Neural progenitor cell (in vitro differentiated cells): ENCODE measurements around the gene SEPTIN2. TPM values are rescaled to one million over a fixed set of nuclear protein-coding genes. Genes with fewer than 3 reads are reported as not detected.

ENCODE experiments used
- DNase-seq: peaks from one replicate; pipeline ENCODE4 v3.0.0-alpha.2; 2016; ENCODE audit warnings: low spot score
- H2AFZ ChIP-seq: fragments of 200-600 bp; sonication (generic); replicated peaks from 2 replicates; pipeline ENCODE4 v1.6.1; 2016; ENCODE audit warnings: antibody characterized with exemption
- H3F3A ChIP-seq: fragments of 200-600 bp; sonication (generic); 2 replicates; pipeline ENCODE4 v1.6.1; 2016; ENCODE audit warnings: antibody characterized with exemption, low read depth
- H3K27ac ChIP-seq: fragments of 200-600 bp; sonication (generic); 2 replicates; pipeline ENCODE4 v1.5.1; 2016; ENCODE audit warnings: mild to moderate bottlenecking
- H3K27me3 ChIP-seq: fragments of 200-600 bp; sonication (generic); 2 replicates; pipeline ENCODE4 v1.6.1; 2016; ENCODE audit warnings: mild to moderate bottlenecking, moderate library complexity
- H3K36me3 ChIP-seq: fragments of 200-600 bp; sonication (generic); 2 replicates; pipeline ENCODE4 v1.5.1; 2016
- H3K4me1 ChIP-seq: fragments of 200-600 bp; sonication (generic); 2 replicates; pipeline ENCODE4 v1.6.1; 2016; ENCODE audit warnings: mixed run types
- H3K4me2 ChIP-seq: fragments of 200-600 bp; sonication (generic); 2 replicates; pipeline ENCODE4 v1.6.1; 2016
- H3K4me3 ChIP-seq: fragments of 200-600 bp; sonication (generic); 2 replicates; pipeline ENCODE4 v1.5.1; 2016
- H3K79me2 ChIP-seq: fragments of 200-600 bp; sonication (generic); 2 replicates; pipeline ENCODE4 v1.6.1; 2016; ENCODE audit warnings: low read depth
- H3K9ac ChIP-seq: fragments of 200-600 bp; sonication (generic); 2 replicates; pipeline ENCODE4 v1.6.1; 2016
- H3K9me3 ChIP-seq: fragments of 200-600 bp; sonication (generic); 2 replicates; pipeline ENCODE4 v1.5.1; 2016; ENCODE audit warnings: low read depth
- H4K20me1 ChIP-seq: fragments of 200-600 bp; sonication (generic); 2 replicates; pipeline ENCODE4 v1.6.1; 2016; ENCODE audit warnings: low read depth
- H3K27ac Mint-ChIP-seq: 3 replicates; pipeline ENCODE4 v1.8.0; 2021; ENCODE audit warnings: mixed read lengths
- H3K27me3 Mint-ChIP-seq: 2 replicates; pipeline ENCODE4 v1.8.0; 2022; ENCODE audit warnings: low read depth, mild to moderate bottlenecking, inconsistent platforms, moderate library complexity, mixed read lengths; ENCODE audit not compliant: insufficient read depth
- H3K36me3 Mint-ChIP-seq: 3 replicates; pipeline ENCODE4 v1.8.0; 2021; ENCODE audit warnings: mixed read lengths
- H3K4me1 Mint-ChIP-seq: 3 replicates; pipeline ENCODE4 v1.8.0; 2021; ENCODE audit warnings: mixed read lengths
- H3K4me3 Mint-ChIP-seq: 3 replicates; pipeline ENCODE4 v1.8.0; 2021; ENCODE audit warnings: mild to moderate bottlenecking, moderate library complexity, mixed read lengths
- H3K9me3 Mint-ChIP-seq: 3 replicates; pipeline ENCODE4 v1.8.0; 2020; ENCODE audit warnings: mixed read lengths
- CTCF ChIP-seq: fragments of 200-600 bp; sonication (generic); IDR thresholded peaks from 2 replicates; pipeline ENCODE4 v1.5.1; 2017; ENCODE audit warnings: antibody characterized with exemption, mild to moderate bottlenecking
- EZH2 ChIP-seq: fragments of 200-600 bp; sonication (generic); IDR thresholded peaks from 2 replicates; pipeline ENCODE4 v1.6.1; 2017; ENCODE audit warnings: antibody characterized with exemption, mild to moderate bottlenecking, moderate library complexity
- EZH2phosphoT487 ChIP-seq: fragments of 200-600 bp; sonication (generic); IDR thresholded peaks from 2 replicates; pipeline ENCODE4 v1.6.1; 2017; ENCODE audit warnings: antibody characterized with exemption
- total RNA-seq: library from RNA; depleted of rRNA; stranded (reverse); fragments of >200 nt; gene quantifications from 2 replicates; pipeline ENCODE4 v1.2.3, GENCODE V29; 2015; ENCODE audit warnings: low replicate concordance

The SEPTIN2 gene
- 452 and 632 TPM in 2 replicates for total RNA-seq

- Mint-ChIP-seq H3K9me3 (no peaks in the 10 kb centered on the region), H3K36me3 (peaks cover 16% of the 10 kb centered on the region), H3K4me3 (peak within 1 kb of the TSS; percentile 99), H3K4me1 (peaks cover 48% of the 10 kb centered on the region), H3K27me3 (peaks cover 4% of the 10 kb centered on the region), H3K27ac (peak within 1 kb of the TSS; percentile 100)
- H3K9me3 ChIP-seq = no peaks in the 10 kb centered on the region
- no peaks in the 10 kb centered on the region for H3K27me3 ChIP-seq
- H3K79me2 ChIP-seq = peaks cover 93% of the 10 kb centered on the region
- H3K9ac ChIP-seq = peak within 1 kb of the TSS; percentile 96
- no peak for DNase-seq
- peak within 1 kb of the TSS; percentile 98 for H3K4me2 ChIP-seq
- H4K20me1 ChIP-seq = peaks cover 66% of the 10 kb centered on the region
- peaks cover 4% of the 10 kb centered on the region for H3F3A ChIP-seq
- H3K36me3 ChIP-seq = no peaks in the 10 kb centered on the region
- TF ChIP-seq EZH2phosphoT487 (no peak), CTCF (no peak), EZH2 (no peak)
- H3K27ac ChIP-seq = peak within 1 kb of the TSS; percentile 98
- peaks cover 22% of the 10 kb centered on the region for H3K4me1 ChIP-seq
- H3K4me3 ChIP-seq = peak within 1 kb of the TSS; percentile 90
- peak within 1 kb of the TSS; percentile 99 for H2AFZ ChIP-seq
Measured at GRCh38 chr2:241315879-241316631, at the start of gene SEPTIN2. Gene SEPTIN2, plus strand, starts transcription at chr2:241315925. Its CDS starts 8,308 bp downstream, at chr2:241324233.

GRCh38 chr2:241267249-241268067 is 48.3 kb upstream of the SEPTIN2 start:
- no peak overlapping the region for H3K27ac ChIP-seq
- H3F3A ChIP-seq = no peaks in the 10 kb centered on the region
- no peaks in the 10 kb centered on the region for H3K9me3 Mint-ChIP-seq
- H3K79me2 ChIP-seq = peaks cover 69% of the 10 kb centered on the region
- no peak overlapping the region for H3K9ac ChIP-seq
- H3K36me3 ChIP-seq = no peaks in the 10 kb centered on the region
- no peaks in the 10 kb centered on the region for H3K9me3 ChIP-seq
- no peak for TF ChIP-seq CTCF
- no peak for TF ChIP-seq EZH2
- TF ChIP-seq EZH2phosphoT487 = no peak
- no peaks in the 10 kb centered on the region for H3K27me3 ChIP-seq
- H3K27ac Mint-ChIP-seq = no peak overlapping the region
- peaks cover 13% of the 10 kb centered on the region for H3K4me1 Mint-ChIP-seq
- no peak overlapping the region for H3K4me3 ChIP-seq
- no peak overlapping the region for H2AFZ ChIP-seq
- H3K4me1 ChIP-seq = peaks cover 4% of the 10 kb centered on the region
- peaks cover 4% of the 10 kb centered on the region for H3K27me3 Mint-ChIP-seq
- H3K4me2 ChIP-seq = no peak overlapping the region
- DNase-seq = no peak
- peaks cover 70% of the 10 kb centered on the region for H4K20me1 ChIP-seq
- H3K4me3 Mint-ChIP-seq = no peak overlapping the region
- peaks cover 22% of the 10 kb centered on the region for H3K36me3 Mint-ChIP-seq

- Histone ChIP-seq H3K9ac (no peak overlapping the region), H2AFZ (no peak overlapping the region), H3K36me3 (no peaks in the 10 kb centered on the region), H3K79me2 (peaks cover 75% of the 10 kb centered on the region), H3K4me3 (no peak overlapping the region), H3F3A (peaks cover 5% of the 10 kb centered on the region), H3K4me2 (no peak overlapping the region), H4K20me1 (peaks cover 75% of the 10 kb centered on the region), H3K9me3 (no peaks in the 10 kb centered on the region), H3K4me1 (peaks cover 4% of the 10 kb centered on the region), H3K27me3 (no peaks in the 10 kb centered on the region), H3K27ac (no peak overlapping the region)
- TF ChIP-seq CTCF = no peak
- no peak for TF ChIP-seq EZH2phosphoT487
- no peak for TF ChIP-seq EZH2
- Mint-ChIP-seq H3K27ac (no peak overlapping the region), H3K27me3 (peaks cover 4% of the 10 kb centered on the region), H3K9me3 (no peaks in the 10 kb centered on the region), H3K36me3 (peaks cover 14% of the 10 kb centered on the region), H3K4me3 (no peak overlapping the region), H3K4me1 (peaks cover 17% of the 10 kb centered on the region)
- no peak for DNase-seq
Measured at GRCh38 chr2:241268306-241268705, 47.4 kb upstream of the SEPTIN2 start.
